Neuronal stem cell (in vitro differentiated cells): ENCODE results near the gene GAS6.

Experiments
- DNase-seq: peaks from one replicate; pipeline ENCODE4 v3.0.0-alpha.2; 2013; ENCODE audit warnings: low spot score
- H2AFZ ChIP-seq: one replicate; pipeline ENCODE4 v1.6.1; 2013; ENCODE audit warnings: mild to moderate bottlenecking, low read length, inconsistent platforms
- H2AK5ac ChIP-seq: 2 replicates; pipeline ENCODE4 v1.6.1; 2013; ENCODE audit warnings: low read depth, mild to moderate bottlenecking, inconsistent platforms, low read length, moderate library complexity, mixed read lengths
- H2BK120ac ChIP-seq: 2 replicates; pipeline ENCODE4 v1.6.1; 2013; ENCODE audit warnings: low read depth, mild to moderate bottlenecking, inconsistent platforms, low read length, moderate library complexity, mixed read lengths
- H2BK12ac ChIP-seq: one replicate; pipeline ENCODE4 v1.6.1; 2013; ENCODE audit warnings: low read length, inconsistent platforms
- H2BK15ac ChIP-seq: 2 replicates; pipeline ENCODE4 v1.6.1; 2013; ENCODE audit warnings: mild to moderate bottlenecking, low read length, inconsistent platforms, mixed read lengths
- H2BK5ac ChIP-seq: one replicate; pipeline ENCODE4 v1.6.1; 2013; ENCODE audit warnings: inconsistent platforms, mild to moderate bottlenecking, low read length, moderate library complexity
- H3K14ac ChIP-seq: one replicate; pipeline ENCODE4 v1.6.1; 2013; ENCODE audit warnings: low read length, inconsistent platforms
- H3K18ac ChIP-seq: 2 replicates; pipeline ENCODE4 v1.6.1; 2013; ENCODE audit warnings: low read length, inconsistent platforms
- H3K23ac ChIP-seq: 2 replicates; pipeline ENCODE4 v1.6.1; 2013; ENCODE audit warnings: low read depth, mild to moderate bottlenecking, mixed read lengths, low read length, inconsistent platforms; ENCODE audit not compliant: poor library complexity
- H3K27ac ChIP-seq: replicated peaks from 3 replicates; pipeline ENCODE4 v1.5.1; 2013; ENCODE audit warnings: low read length, inconsistent platforms
- H3K27me3 ChIP-seq, 3 experiments: 2 replicates each; pipeline ENCODE4 v1.6.1; 2013; ENCODE audit warnings: low read length in 3 of 3, mild to moderate bottlenecking in 2 of 3, inconsistent platforms in 1 of 3, low read depth in 1 of 3, mixed read lengths in 1 of 3, moderate library complexity in 1 of 3; ENCODE audit not compliant: control insufficient read depth in 3 of 3, insufficient read depth in 3 of 3
- H3K36me3 ChIP-seq, 2 donors: replicated peaks in 1 of 2; 2 replicates each; pipeline ENCODE4 v1.6.1; 2013; ENCODE audit warnings: low read length in 2 of 2; ENCODE audit not compliant: control insufficient read depth in 2 of 2, insufficient read depth in 2 of 2
- H3K4ac ChIP-seq: 2 replicates; pipeline ENCODE4 v1.6.1; 2013; ENCODE audit warnings: inconsistent platforms, mild to moderate bottlenecking, low read length, moderate library complexity
- H3K4me1 ChIP-seq, 2 donors: 1 replicate in 1 of 2; 2 replicates in 1 of 2; pipeline ENCODE4 v1.6.1; 2013; ENCODE audit warnings: low read length in 2 of 2, low read depth in 1 of 2; ENCODE audit not compliant: control insufficient read depth in 2 of 2, insufficient read depth in 1 of 2
- H3K4me2 ChIP-seq: one replicate; pipeline ENCODE4 v1.6.1; 2013; ENCODE audit warnings: mild to moderate bottlenecking, low read length, inconsistent platforms; ENCODE audit not compliant: insufficient read depth, poor library complexity, severe bottlenecking
- H3K4me3 ChIP-seq, 2 donors: 2 replicates each; pipeline ENCODE4 v1.5.1; 2013; ENCODE audit warnings: low read length in 2 of 2, mild to moderate bottlenecking in 2 of 2, inconsistent platforms in 1 of 2, moderate library complexity in 1 of 2
- H3K79me1 ChIP-seq: one replicate; pipeline ENCODE4 v1.6.1; 2013; ENCODE audit warnings: low read depth, mild to moderate bottlenecking, inconsistent platforms, low read length, moderate library complexity
- H3K9ac ChIP-seq: one replicate; pipeline ENCODE4 v1.6.1; 2013; ENCODE audit warnings: mild to moderate bottlenecking, low read depth, low read length, inconsistent platforms; ENCODE audit not compliant: poor library complexity
- H3K9me3 ChIP-seq, 2 donors: replicated peaks in 1 of 2; 2 replicates each; pipeline versions ENCODE3 to v1.6.1; 2013; ENCODE audit warnings: low read length in 2 of 2, mild to moderate bottlenecking in 2 of 2, inconsistent platforms in 1 of 2, low read depth in 1 of 2, mixed read lengths in 1 of 2, moderate library complexity in 1 of 2; ENCODE audit not compliant: control insufficient read depth in 2 of 2, insufficient read depth in 1 of 2
- H4K8ac ChIP-seq: one replicate; pipeline ENCODE4 v1.6.1; 2013; ENCODE audit warnings: low read depth, mild to moderate bottlenecking, inconsistent platforms, low read length, moderate library complexity
- H4K91ac ChIP-seq: one replicate; pipeline ENCODE4 v1.6.1; 2013; ENCODE audit warnings: low read length, low read depth, mild to moderate bottlenecking, inconsistent platforms; ENCODE audit not compliant: poor library complexity
- WGBS, 2 donors: extraction: QIAGEN DNeasy Blood & Tissue Kit; methylation state at CpG; one replicate each; pipeline ENCODE4 v1.1.7; 2013; ENCODE audit warnings: missing lambda C conversion rate in 2 of 2, mixed read lengths in 1 of 2; ENCODE audit not compliant: insufficient read length in 2 of 2, insufficient replicate concordance in 1 of 2; ENCODE audit errors: extremely low coverage in 2 of 2; 5-methylcytosine and 5-hydroxymethylcytosine counted together

Gene GAS6

DNA sequence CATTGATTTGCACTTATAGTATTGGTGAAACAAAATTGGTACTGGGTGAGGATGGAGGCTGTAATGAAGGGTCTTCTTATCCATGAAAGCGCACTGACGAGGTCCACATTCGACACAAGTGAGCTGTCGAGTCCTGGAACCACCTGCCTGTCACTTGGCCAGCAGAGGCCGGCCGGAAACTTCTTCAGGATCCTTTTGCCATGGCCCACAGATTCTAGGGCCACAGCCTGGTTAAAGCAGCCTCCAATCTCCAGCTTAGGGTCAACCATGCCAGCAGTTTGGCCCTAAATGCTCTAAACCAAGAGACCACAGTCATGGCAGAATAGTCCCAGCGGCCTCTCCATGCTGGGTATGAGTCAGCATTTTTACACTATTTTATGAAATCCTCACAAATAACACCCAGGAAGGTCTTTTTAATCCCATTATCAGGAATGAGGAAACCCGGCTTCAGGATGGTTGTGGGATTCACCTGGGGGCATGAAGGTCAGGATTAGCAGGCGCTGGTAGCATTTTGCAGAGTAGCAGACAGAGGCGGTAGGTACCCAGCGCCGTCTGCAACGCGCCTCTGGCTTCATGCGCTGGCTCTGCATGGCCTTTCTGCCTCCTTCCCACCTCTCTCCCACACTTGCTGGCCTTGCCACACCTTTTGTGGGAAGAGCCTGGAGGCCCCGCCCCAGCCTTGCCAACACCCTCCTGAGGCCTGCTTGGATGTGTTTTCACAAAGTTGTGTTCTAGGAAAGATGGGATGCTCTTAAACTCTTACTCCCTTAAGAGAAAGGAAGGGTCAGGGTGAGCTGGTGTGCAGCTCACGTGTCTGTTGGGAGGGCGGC lies 15.2 kb downstream of the GAS6 start:
- Histone ChIP-seq H2BK120ac (no peak overlapping the region), H2BK5ac (no peak overlapping the region), H3K4ac (no peak overlapping the region), H2BK12ac (no peak overlapping the region), H4K91ac (no peak overlapping the region), H3K36me3 (peaks cover 0 to 2% of the 10 kb centered on the region in 2 donors), H3K9me3 (no peaks in the 10 kb centered on the region), H2AK5ac (peak overlapping the region; percentile 35), H2AFZ (no peak overlapping the region), H3K27ac (no peak overlapping the region), H3K14ac (no peak overlapping the region), H3K18ac (peak overlapping the region; percentile 48), H2BK15ac (no peak overlapping the region), H3K79me1 (peaks cover 2% of the 10 kb centered on the region), H3K9ac (peak overlapping the region; percentile 24), H4K8ac (no peak overlapping the region), H3K23ac (no peak overlapping the region), H3K4me1 (peaks cover 6 to 9% of the 10 kb centered on the region in 2 donors), H3K4me2 (no peak overlapping the region), H3K4me3 (no peak overlapping the region), H3K27me3 (peaks cover 0 to 4% (median 0%) of the 10 kb centered on the region in 3 experiments)
- no peak for DNase-seq
- WGBS, 2 donors = no CpG with 5 or more reads among the region's 18 CpGs

DNA sequence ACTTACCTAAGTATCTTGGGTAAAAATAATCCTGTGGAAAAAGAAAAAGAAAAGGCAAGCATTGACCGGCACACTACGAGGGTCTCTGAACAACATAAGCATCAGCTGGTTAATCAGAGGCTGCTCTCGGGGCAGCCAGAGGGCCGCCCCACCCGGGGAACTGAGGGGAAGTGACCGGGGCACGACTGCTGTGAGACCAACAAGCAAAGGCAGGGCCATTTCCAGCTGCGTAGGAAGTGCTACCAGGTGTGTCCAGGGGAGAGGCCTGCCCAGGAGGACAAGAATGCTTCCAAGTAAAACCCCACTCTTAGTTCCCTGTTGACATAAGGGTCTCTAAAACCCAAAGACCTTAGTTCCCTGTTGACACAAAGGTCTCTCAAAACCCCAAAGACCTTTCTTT lies 15.9 kb downstream of the GAS6 start:
- peaks cover under 1 to 8% of the 10 kb centered on the region in 2 donors for H3K4me1 ChIP-seq
- no peak overlapping the region for H2BK5ac ChIP-seq
- no peak overlapping the region for H3K14ac ChIP-seq
- no peak overlapping the region for H3K4me3 ChIP-seq
- no peaks in the 10 kb centered on the region for H3K9me3 ChIP-seq
- peaks cover 0 to 2% (median 0%) of the 10 kb centered on the region in 3 experiments for H3K27me3 ChIP-seq
- DNase-seq = no peak
- peaks cover 0 to 2% of the 10 kb centered on the region in 2 donors for H3K36me3 ChIP-seq
- no peak overlapping the region for H2BK12ac ChIP-seq
- H3K4ac ChIP-seq = no peak overlapping the region
- no peak overlapping the region for H2AFZ ChIP-seq
- H2BK120ac ChIP-seq = no peak overlapping the region
- no peak overlapping the region for H3K9ac ChIP-seq
- H3K27ac ChIP-seq = no peak overlapping the region
- H4K91ac ChIP-seq = no peak overlapping the region
- H3K18ac ChIP-seq = no peak overlapping the region
- no peak overlapping the region for H4K8ac ChIP-seq
- H2BK15ac ChIP-seq = no peak overlapping the region
- H3K4me2 ChIP-seq = no peak overlapping the region
- H3K79me1 ChIP-seq = peaks cover 2% of the 10 kb centered on the region
- WGBS, 2 donors = no CpG with 5 or more reads among the region's 8 CpGs
- H2AK5ac ChIP-seq = no peak overlapping the region
- no peak overlapping the region for H3K23ac ChIP-seq

DNA sequence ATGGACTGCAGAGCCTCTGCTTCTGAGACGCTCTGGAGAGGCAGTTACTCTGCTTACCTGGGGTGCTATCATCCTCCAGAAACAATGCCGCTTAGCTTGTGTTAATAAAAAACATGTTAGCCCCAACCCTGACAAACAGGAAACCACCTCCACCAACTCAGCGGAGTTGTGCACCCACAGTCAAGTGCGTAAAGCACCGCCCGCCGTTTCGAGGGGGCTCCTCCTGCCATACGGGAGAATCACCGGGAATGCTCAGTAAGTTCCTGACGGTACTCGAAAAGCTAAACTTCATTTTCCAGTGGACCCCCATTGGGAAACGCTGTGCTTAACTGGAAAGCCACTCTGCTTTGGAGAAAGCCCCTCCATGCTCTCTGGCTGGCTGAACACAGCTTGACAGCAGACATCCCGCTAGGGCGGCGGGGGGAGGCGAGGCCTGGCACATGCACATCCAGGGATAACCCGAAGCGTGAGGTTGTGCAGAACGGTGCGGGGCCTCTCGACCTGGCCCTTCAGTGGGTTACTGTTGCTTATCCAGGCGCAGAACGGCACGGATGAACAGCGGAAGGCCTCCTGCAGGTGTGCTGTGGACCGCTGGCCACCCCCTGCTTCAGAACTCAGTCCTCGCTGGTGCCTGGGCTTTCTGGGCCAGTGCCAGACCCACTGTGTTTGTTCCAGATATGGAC lies 17.1 kb downstream of the GAS6 start:
- peaks cover 2% of the 10 kb centered on the region for H3K79me1 ChIP-seq
- peak overlapping the region; percentile 29 for H3K18ac ChIP-seq
- H3K4me2 ChIP-seq = no peak overlapping the region
- no peak overlapping the region for H2BK15ac ChIP-seq
- H2BK12ac ChIP-seq = no peak overlapping the region
- peaks cover 0 to 4% of the 10 kb centered on the region in 2 donors for H3K4me1 ChIP-seq
- H3K4me3 ChIP-seq = peak overlapping the region in 1 of 2 donors; percentile 2
- H3K27me3 ChIP-seq = no peaks in the 10 kb centered on the region
- H3K14ac ChIP-seq = peak overlapping the region; percentile 58
- no peak overlapping the region for H2AFZ ChIP-seq
- no peak overlapping the region for H3K27ac ChIP-seq
- WGBS, 2 donors = no CpG with 5 or more reads among the region's 28 CpGs
- no peaks in the 10 kb centered on the region for H3K9me3 ChIP-seq
- no peak overlapping the region for H3K23ac ChIP-seq
- peak overlapping the region; percentile 47 for H3K9ac ChIP-seq
- H2AK5ac ChIP-seq = no peak overlapping the region
- H2BK5ac ChIP-seq = no peak overlapping the region
- DNase-seq = no peak
- H4K91ac ChIP-seq = no peak overlapping the region
- H3K4ac ChIP-seq = no peak overlapping the region
- no peak overlapping the region for H2BK120ac ChIP-seq
- no peak overlapping the region for H4K8ac ChIP-seq
- H3K36me3 ChIP-seq = peaks cover 0 to 2% of the 10 kb centered on the region in 2 donors
